K562 (cell line): ENCODE results near the gene TP53BP1. TPM values are rescaled to one million over a fixed set of nuclear protein-coding genes. Genes with fewer than 3 reads are reported as not detected.

Experiments
- ATAC-seq: fragments of 200-7000 bp; cut with Tn5 transposase; 3 replicates; pipeline ENCODE4 v1.9.1; 2020; ENCODE audit warnings: moderate library complexity
- BruUV-seq: library from RNA; stranded (reverse); fragments of 400-500 nt; replicated peaks from 2 replicates; lab custom pipeline; 2021; lab: Mats Ljungman, UMichigan
- CTCF ChIA-PET: fragments of 300-600 bp; formaldehyde crosslinking; extraction: SDS; loops from one replicate; lab custom pipeline; 2021; ENCODE audit warnings: low intra/inter-chr PET ratio; lab: Yijun Ruan, JAX
- POLR2A ChIA-PET: fragments of 300-600, 350-650 bp; sonication (Branson Sonifier 250); formaldehyde crosslinking; extraction: SDS; loops from one replicate; lab custom pipeline; 2021; ENCODE audit warnings: antibody characterized with exemption, inconsistent platforms; lab: Yijun Ruan, JAX
- DNase-seq, 4 experiments: peaks; one replicate each; pipeline versions ENCODE4 v3.0.0 to v3.0.0-alpha.2; 2011 to 2018; ENCODE audit warnings: low spot score in 3 of 4, mixed read lengths in 3 of 4; ENCODE audit errors: extremely low read depth in 1 of 4
- FAIRE-seq: peaks from 2 replicates; lab custom pipeline; 2011; peaks lifted over from hg19 to GRCh38; lab: Jason Lieb, UNC
- H2AFZ ChIP-seq: 2 replicates; pipeline ENCODE4 v1.6.0; 2011; ENCODE audit warnings: low read depth, low read length, control low read depth, inconsistent platforms
- H3K27ac ChIP-seq: fragments of 200-600 bp; 3 replicates; pipeline ENCODE4 v1.8.0; 2011; ENCODE audit warnings: low read depth, mild to moderate bottlenecking, control low read depth, inconsistent platforms, low read length, moderate library complexity, mixed read lengths; ENCODE audit errors: extremely low read depth
- H3K27me3 ChIP-seq, 2 experiments: fragments of 300-600 bp in 1 of 2; 2 replicates in 1 of 2; 3 replicates in 1 of 2; pipeline versions ENCODE4 v1.6.0 to v1.8.0; 2011; ENCODE audit warnings: inconsistent platforms in 2 of 2, low read length in 2 of 2, mild to moderate bottlenecking in 1 of 2, mixed read lengths in 1 of 2, moderate library complexity in 1 of 2; ENCODE audit not compliant: control insufficient read depth in 2 of 2, insufficient read depth in 2 of 2
- H3K36me3 ChIP-seq: fragments of 300-600 bp; 3 replicates; pipeline ENCODE4 v1.8.0; 2011; ENCODE audit warnings: mild to moderate bottlenecking, low read length, inconsistent platforms; ENCODE audit not compliant: control insufficient read depth, insufficient read depth
- H3K4me1 ChIP-seq, 2 experiments: fragments of 200-600 bp in 1 of 2; replicated peaks in 1 of 2; 2 replicates in 1 of 2; 3 replicates in 1 of 2; pipeline versions ENCODE4 v1.5.1 to v1.8.0; 2011; ENCODE audit warnings: inconsistent platforms in 2 of 2, low read length in 2 of 2, mild to moderate bottlenecking in 1 of 2, mixed read lengths in 1 of 2, moderate library complexity in 1 of 2; ENCODE audit not compliant: control insufficient read depth in 2 of 2, insufficient read depth in 2 of 2
- H3K4me2 ChIP-seq: 2 replicates; pipeline ENCODE4 v1.6.1; 2011; ENCODE audit warnings: low read length, control low read depth, inconsistent platforms, mixed read lengths; ENCODE audit not compliant: insufficient read depth
- H3K4me3 ChIP-seq: fragments of 200-600 bp; sonication (generic), shearing (Covaris generic); 2 replicates; pipeline ENCODE4 v1.5.1; 2016; ENCODE audit warnings: control low read depth, inconsistent platforms
- H3K79me2 ChIP-seq: fragments of 200-600 bp; 3 replicates; pipeline ENCODE4 v1.8.0; 2011; ENCODE audit warnings: low read length, inconsistent platforms; ENCODE audit not compliant: control insufficient read depth, insufficient read depth
- H3K9ac ChIP-seq, 2 experiments: 2 replicates each; pipeline versions ENCODE4 v1.6.0 to v1.6.1; 2011; ENCODE audit warnings: low read depth in 2 of 2, low read length in 2 of 2, control low read depth in 1 of 2, inconsistent platforms in 1 of 2, mild to moderate bottlenecking in 1 of 2, mixed read lengths in 1 of 2; ENCODE audit not compliant: insufficient read depth in 1 of 2
- H3K9me1 ChIP-seq: one replicate; pipeline ENCODE4 v1.6.0; 2011; ENCODE audit warnings: inconsistent platforms, mild to moderate bottlenecking, low read length, moderate library complexity; ENCODE audit not compliant: control insufficient read depth, insufficient read depth
- H3K9me3 ChIP-seq: replicated peaks from 2 replicates; pipeline ENCODE4 v1.5.1; 2011; ENCODE audit warnings: low read depth, low read length, inconsistent platforms; ENCODE audit not compliant: control insufficient read depth, insufficient read depth
- H4K20me1 ChIP-seq: replicated peaks from 2 replicates; pipeline ENCODE4 v1.6.1; 2011; ENCODE audit warnings: low read length, inconsistent platforms, mixed read lengths; ENCODE audit not compliant: control insufficient read depth, insufficient read depth
- ADNP ChIP-seq: fragments of 200-800 bp; sonication (Bioruptor generic); IDR thresholded peaks from 2 replicates; pipeline ENCODE4 v1.6.1; 2016; ENCODE audit warnings: missing genetic modification characterization, missing compliant biosample characterization
- CEBPB ChIP-seq: fragments of 450-650 bp; IDR thresholded peaks from 2 replicates; pipeline ENCODE4 v1.6.1; 2016; ENCODE audit warnings: missing genetic modification characterization, missing compliant biosample characterization
- ESRRB ChIP-seq: fragments of 250-450 bp; sonication (Bioruptor Pico); IDR thresholded peaks from 2 replicates; pipeline ENCODE4 v1.5.0; 2020; ENCODE audit warnings: mild to moderate bottlenecking, moderate library complexity, borderline replicate concordance
- ETS1 ChIP-seq: conservative IDR thresholded peaks from 2 replicates; pipeline ENCODE4 v1.6.1; 2011; ENCODE audit warnings: low read depth, mild to moderate bottlenecking, low read length; ENCODE audit not compliant: control insufficient read depth
- HLTF ChIP-seq: fragments of 450-650 bp; IDR thresholded peaks from 2 replicates; pipeline ENCODE4 v1.6.1; 2016
- MLX ChIP-seq, 2 experiments: fragments of 450-650 bp in 1 of 2; sonication (generic) in 1 of 2; formaldehyde crosslinking; conservative IDR thresholded peaks; 2 replicates each; pipeline versions ENCODE4 v1.4.0 to v1.8.1; 2020 to 2022; ENCODE audit warnings: mild to moderate bottlenecking in 1 of 2, missing genetic modification reagents in 1 of 2
- POLR2H ChIP-seq: IDR thresholded peaks from 2 replicates; pipeline ENCODE4 v1.6.1; 2016; ENCODE audit warnings: missing genetic modification characterization, low read depth, mild to moderate bottlenecking, control low read depth, missing compliant biosample characterization, moderate library complexity
- RFX7 ChIP-seq: fragments of 250-450 bp; sonication (Bioruptor Pico); IDR thresholded peaks from 2 replicates; pipeline ENCODE4 v1.5.1; 2021; ENCODE audit warnings: mild to moderate bottlenecking
- TAF7 ChIP-seq: fragments of 450-650 bp; IDR thresholded peaks from 2 replicates; pipeline ENCODE4 v1.6.1; 2016; ENCODE audit warnings: missing genetic modification characterization, missing compliant biosample characterization
- TAF9B ChIP-seq: fragments of 450-650 bp; IDR thresholded peaks from 2 replicates; pipeline ENCODE4 v1.6.1; 2018; ENCODE audit warnings: mild to moderate bottlenecking; ENCODE audit not compliant: partially characterized antibody
- WGBS: fragments of 100-300 bp; shearing (Covaris generic); methylation state at CpG from one replicate; pipeline ENCODE4 v1.1.6; 2016; ENCODE audit warnings: low coverage, mixed read lengths; ENCODE audit not compliant: insufficient coverage; ENCODE audit errors: missing lambda C conversion rate; 5-methylcytosine and 5-hydroxymethylcytosine counted together
- in situ Hi-C: fragments of 300-500 bp; cut with MboI; formaldehyde crosslinking; loops from 4 replicates; pipeline ENCODE4 v1.15.0; 2018; ENCODE audit warnings: inconsistent platforms, mixed read lengths
- intact Hi-C: fragments of 100-400 bp; cut with micrococcal nuclease; formaldehyde crosslinking; loops from 2 replicates; pipeline ENCODE4 v1.14.2; 2022
- polyA plus RNA-seq, 8 experiments: library from polyadenylated mRNA; depleted of rRNA in 4 of 8; stranded (reverse) in 5 of 8; unstranded in 3 of 8; fragments of >200 nt; fragmentation: Nextera tagmentation in 2 of 8; fragmentation: Illumina TruSeq in 1 of 8; extraction: Ambion mirVana in 2 of 8; extraction: Trizol in 1 of 8; gene quantifications; 2 replicates each; pipeline versions ENCODE4 v1.2.1 to v1.2.3, GENCODE V29; 2011 to 2014; ENCODE audit warnings: inconsistent platforms in 1 of 8, missing spikeins in 1 of 8
- total RNA-seq, 7 experiments: library from RNA; depleted of rRNA in 6 of 7; stranded (reverse); fragments of >200 nt in 6 of 7; fragmentation: Illumina TruSeq in 2 of 7; extraction: Trizol in 2 of 7; gene quantifications; 2 replicates each; pipeline versions ENCODE4 v1.2.1 to v1.2.3, GENCODE V29; 2011 to 2021; ENCODE audit warnings: low replicate concordance in 1 of 7

The TP53BP1 gene
- total and polyA plus RNA-seq, 9 of the 15 experiments (the other 6 are each of a cell fraction or from before 2014, with no cell fraction given): 5.7 to 63.3 (median 30.9) TPM

GRCh38 chr15:43521419-43521818, 28.5 kb upstream of the TP53BP1 start:
- Histone ChIP-seq H3K36me3 (peaks cover 55% of the 10 kb centered on the region; the same call in 2 of the 3 replicates), H3K9ac (0 out of 4 replicates have a peak overlapping the region, but pooled peaks of 1 of the 2 experiments have one; percentile 30), H4K20me1 (peaks cover 3% of the 10 kb centered on the region; the same call in 1 of the 2 replicates), H3K4me2 (no peak overlapping the region), H3K79me2 (peaks cover 24% of the 10 kb centered on the region; the same call in 2 of the 3 replicates), H3K27ac (no peak overlapping the region), H3K9me1 (no peaks in the 10 kb centered on the region), H3K4me1 (peaks cover 20 to 30% of the 10 kb centered on the region in 2 experiments), H2AFZ (no peak overlapping the region), H3K4me3 (no peak overlapping the region), H3K9me3 (no peaks in the 10 kb centered on the region), H3K27me3 (no peaks in the 10 kb centered on the region)
- FAIRE-seq (no peak), DNase-seq (no peak), ATAC-seq (no peak)
- TF ChIP-seq TAF9B (no peak), HLTF (no peak), MLX (CRISPR knock-in tag; conservative IDR thresholded peaks at IDR 0.05) (no peak), RFX7 (no peak), ESRRB (CRISPR knock-in tag) (no peak), POLR2H (tag) (no peak), CEBPB (tag) (no peak), ADNP (tag) (no peak), ETS1 (no peak), TAF7 (tag) (no peak)
- BruUV-seq: no TSS peak
- WGBS: 92% methylated on average over 11 of the region's 11 CpGs
- CTCF ChIA-PET: no interaction called here
- in situ Hi-C loops (no loop called here), intact Hi-C loops (no loop called here)
- POLR2A ChIA-PET: no interaction called here
